GM12874 (cell line): Measurements from ENCODE around the gene MESP1.

ENCODE experiments used
- TF ChIP-seq, protein P1 (sequence below): IDR thresholded peaks from 2 replicates; pipeline ENCODE4 v1.5.1; 2011; ENCODE audit warnings: low read depth, mild to moderate bottlenecking, control low read depth, low read length, moderate library complexity; ENCODE audit not compliant: insufficient read depth

MESP1 gene

DNA sequence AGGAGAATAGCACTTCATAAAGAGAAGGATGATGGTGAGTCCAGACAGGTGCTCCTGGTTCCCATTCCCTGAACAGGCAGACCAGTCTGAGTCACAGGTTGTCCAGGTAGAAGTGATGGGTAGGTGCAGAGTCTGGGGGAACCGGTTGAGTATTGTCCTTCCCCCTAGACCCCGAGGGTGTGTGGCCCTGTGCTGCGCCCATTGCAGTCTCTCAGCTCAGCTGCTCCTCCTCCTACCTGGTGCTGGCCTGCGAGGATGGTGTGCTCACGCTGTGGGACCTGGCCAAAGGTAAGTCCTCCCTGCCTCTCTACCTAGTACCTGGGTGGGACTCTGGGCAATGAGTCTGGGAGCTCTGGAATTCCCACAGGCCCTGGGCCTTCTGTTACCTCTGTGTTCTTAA lies 19.8 kb downstream of the MESP1 start:
- TF ChIP-seq, protein P1, sequence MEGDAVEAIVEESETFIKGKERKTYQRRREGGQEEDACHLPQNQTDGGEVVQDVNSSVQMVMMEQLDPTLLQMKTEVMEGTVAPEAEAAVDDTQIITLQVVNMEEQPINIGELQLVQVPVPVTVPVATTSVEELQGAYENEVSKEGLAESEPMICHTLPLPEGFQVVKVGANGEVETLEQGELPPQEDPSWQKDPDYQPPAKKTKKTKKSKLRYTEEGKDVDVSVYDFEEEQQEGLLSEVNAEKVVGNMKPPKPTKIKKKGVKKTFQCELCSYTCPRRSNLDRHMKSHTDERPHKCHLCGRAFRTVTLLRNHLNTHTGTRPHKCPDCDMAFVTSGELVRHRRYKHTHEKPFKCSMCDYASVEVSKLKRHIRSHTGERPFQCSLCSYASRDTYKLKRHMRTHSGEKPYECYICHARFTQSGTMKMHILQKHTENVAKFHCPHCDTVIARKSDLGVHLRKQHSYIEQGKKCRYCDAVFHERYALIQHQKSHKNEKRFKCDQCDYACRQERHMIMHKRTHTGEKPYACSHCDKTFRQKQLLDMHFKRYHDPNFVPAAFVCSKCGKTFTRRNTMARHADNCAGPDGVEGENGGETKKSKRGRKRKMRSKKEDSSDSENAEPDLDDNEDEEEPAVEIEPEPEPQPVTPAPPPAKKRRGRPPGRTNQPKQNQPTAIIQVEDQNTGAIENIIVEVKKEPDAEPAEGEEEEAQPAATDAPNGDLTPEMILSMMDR, result no peak

DNA sequence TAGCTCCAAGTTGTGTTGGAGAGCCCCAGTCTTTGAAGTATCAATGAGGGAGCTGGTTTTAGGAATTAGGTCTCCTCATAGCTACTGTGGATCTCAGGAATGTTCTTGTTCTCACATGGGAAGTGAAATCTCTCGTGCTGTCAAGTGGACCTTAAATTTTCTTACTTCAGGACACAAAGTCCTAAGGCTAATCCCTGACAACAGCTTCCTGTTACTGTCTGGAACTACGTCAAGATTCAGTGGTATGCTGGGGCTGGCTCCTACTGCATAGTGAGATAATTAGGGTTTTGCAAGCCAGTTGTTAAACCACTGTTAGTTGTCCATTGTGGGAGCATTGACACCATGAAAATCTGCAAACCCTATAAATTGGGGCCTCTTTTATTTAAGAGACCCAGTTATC lies 22.8 kb downstream of the MESP1 start:
- TF ChIP-seq, protein P1, result no peak

DNA sequence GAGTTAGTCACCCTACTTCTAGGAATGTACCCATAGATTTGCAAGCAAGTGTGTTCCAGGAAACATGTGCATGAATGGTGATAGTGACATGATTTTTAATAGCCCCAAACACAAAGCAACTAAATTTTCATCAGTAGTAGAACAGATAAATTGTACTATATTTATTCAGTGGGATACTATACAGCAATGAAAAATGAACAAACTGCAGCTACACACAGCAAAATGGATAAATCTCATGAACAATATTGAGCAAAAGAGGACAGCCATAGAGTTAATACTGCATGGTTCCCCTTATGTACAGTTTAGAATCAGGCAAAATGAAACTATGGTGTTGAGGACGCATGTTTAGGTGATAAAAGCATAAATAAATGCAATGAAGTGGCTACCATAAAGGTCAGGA lies 26.0 kb downstream of the MESP1 start:
- TF ChIP-seq, protein P1, result no peak

DNA sequence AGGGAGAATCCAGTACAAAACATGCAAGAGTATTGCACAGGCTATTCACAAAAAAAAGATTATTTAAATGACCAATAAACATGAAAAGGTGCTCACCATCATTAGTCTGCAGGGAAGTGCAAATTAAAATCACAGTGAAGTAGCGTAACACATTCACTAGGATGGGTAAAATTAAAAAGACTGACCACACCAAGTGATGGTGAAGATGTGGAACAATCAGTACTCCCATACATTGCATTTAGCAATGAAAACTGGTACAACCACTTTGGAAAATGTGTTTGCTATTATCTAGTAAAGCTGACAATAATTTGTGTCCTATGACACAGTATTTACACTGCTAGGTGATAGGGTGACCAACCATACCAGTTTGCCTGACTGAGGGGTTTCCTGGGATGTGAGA lies 26.4 kb downstream of the MESP1 start:
- TF ChIP-seq, protein P1, result no peak

DNA sequence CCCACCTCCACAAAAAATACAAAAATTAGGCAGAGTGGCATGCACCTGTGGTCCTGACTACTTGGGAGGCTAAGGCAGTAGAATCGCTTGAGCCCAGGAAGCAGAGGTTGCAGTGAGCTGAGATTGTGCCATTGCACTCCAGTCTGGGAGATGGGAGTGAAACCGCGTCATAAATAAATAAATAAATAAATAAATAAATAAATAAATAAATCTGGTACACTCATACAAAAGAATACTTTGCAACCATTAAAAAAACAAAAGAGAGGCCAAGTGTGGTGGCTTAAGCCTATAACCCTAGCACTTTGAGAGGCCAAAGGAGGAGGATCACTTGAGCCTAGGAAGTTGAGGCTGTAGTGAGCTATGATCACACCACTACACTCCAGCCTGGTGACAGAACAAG lies 28.0 kb downstream of the MESP1 start:
- TF ChIP-seq, protein P1, result no peak

DNA sequence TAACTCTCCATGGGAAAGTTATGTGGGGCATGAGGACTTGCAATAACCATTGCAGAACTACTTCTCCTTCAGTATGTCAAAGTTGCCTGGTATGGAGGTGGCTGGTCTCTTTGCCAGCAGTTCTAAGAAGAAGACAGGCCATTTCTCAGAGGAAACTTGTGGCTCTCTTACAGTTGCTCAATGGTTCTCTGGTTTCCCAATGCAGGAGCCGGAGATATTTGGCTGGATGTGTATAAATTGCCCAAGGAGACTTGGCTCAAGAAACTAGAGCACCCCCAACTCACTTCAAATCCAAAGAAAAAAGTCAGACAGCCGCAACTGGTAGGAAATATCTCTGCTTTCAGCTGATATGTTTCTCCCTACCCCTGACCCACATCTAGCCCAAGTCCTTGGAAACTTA lies 36.3 kb downstream of the MESP1 start:
- TF ChIP-seq, protein P1, result no peak

DNA sequence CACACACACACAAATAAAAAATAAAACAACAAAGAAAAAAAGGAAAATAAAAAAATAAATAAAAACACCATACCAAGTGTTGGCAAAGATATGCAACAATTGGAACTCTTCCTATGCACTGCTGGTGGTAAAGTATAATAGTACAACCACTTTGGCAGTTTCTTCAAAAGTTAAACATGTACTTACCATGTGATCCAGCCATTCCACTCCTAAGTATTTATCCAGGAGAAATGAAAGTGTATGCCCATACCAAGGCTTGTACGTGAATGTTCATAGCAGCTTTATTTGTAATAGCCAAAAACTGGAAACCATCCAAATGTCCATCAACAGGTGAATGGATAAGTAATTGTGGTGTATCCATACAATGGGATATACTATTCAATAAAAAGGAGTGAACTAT lies 43.5 kb downstream of the MESP1 start:
- TF ChIP-seq, protein P1, result no peak

DNA sequence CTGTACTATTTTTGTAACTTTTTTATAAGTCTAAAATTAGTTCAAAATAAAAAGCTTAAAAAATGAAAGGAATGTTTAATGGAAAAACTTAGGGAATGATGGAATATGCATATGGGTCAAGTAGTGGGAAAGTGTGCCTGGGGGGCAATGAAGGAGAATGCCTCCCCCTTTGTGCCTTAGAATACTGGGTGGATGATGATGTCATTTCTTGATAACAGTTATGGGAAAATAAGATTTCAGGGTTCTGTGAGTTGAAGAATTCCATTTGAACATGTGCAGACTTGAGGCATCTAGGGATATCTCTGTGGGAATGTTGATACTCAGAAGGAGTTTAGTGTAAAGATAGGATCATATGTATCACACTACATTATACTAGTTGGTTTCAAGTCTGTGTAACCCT lies 46.6 kb downstream of the MESP1 start:
- TF ChIP-seq, protein P1, result no peak
